SK-N-MC (cell line): Measurements from ENCODE around the gene HNRNPA2B1.

Experiments
- DNase-seq: peaks from one replicate; pipeline ENCODE4 v3.0.0-alpha.2; 2011; ENCODE audit warnings: low read depth, low spot score
- H3K27ac ChIP-seq: fragments of 200-600 bp; sonication (generic); 2 replicates; pipeline ENCODE4 v1.5.1; 2016; ENCODE audit warnings: mixed run types
- H3K36me3 ChIP-seq: fragments of 200-600 bp; sonication (generic); 2 replicates; pipeline ENCODE4 v1.6.1; 2017; ENCODE audit warnings: antibody characterized with exemption, low read length, mixed read lengths; ENCODE audit not compliant: insufficient read depth
- H3K4me3 ChIP-seq: fragments of 200-600 bp; sonication (generic); 2 replicates; pipeline ENCODE4 v1.5.1; 2016
- H3K9ac ChIP-seq: fragments of 200-600 bp; sonication (generic); 2 replicates; pipeline ENCODE4 v1.8.0; 2017; ENCODE audit warnings: mixed run types, mixed read lengths; ENCODE audit not compliant: insufficient read length
- H3K9me3 ChIP-seq: fragments of 200-600 bp; sonication (generic); 2 replicates; pipeline ENCODE4 v1.6.1; 2017; ENCODE audit warnings: low read depth, mild to moderate bottlenecking, antibody characterized with exemption, low read length, moderate library complexity, mixed read lengths
- EZH2 ChIP-seq: fragments of 200-600 bp; sonication (generic); IDR thresholded peaks from one replicate; pipeline ENCODE4 v1.6.1; 2017; ENCODE audit warnings: antibody characterized with exemption
- FOXP2 ChIP-seq: optimal IDR thresholded peaks from 2 replicates; pipeline ENCODE3; 2011; ENCODE audit warnings: mild to moderate bottlenecking, moderate library complexity; ENCODE audit not compliant: insufficient read depth; ENCODE audit errors: extremely low read length, control extremely low read depth
- POLR2AphosphoS5 ChIP-seq: IDR thresholded peaks from 2 replicates; pipeline ENCODE4 v1.6.1; 2012; ENCODE audit warnings: mild to moderate bottlenecking, low read depth, low read length, borderline replicate concordance

HNRNPA2B1 gene

DNA sequence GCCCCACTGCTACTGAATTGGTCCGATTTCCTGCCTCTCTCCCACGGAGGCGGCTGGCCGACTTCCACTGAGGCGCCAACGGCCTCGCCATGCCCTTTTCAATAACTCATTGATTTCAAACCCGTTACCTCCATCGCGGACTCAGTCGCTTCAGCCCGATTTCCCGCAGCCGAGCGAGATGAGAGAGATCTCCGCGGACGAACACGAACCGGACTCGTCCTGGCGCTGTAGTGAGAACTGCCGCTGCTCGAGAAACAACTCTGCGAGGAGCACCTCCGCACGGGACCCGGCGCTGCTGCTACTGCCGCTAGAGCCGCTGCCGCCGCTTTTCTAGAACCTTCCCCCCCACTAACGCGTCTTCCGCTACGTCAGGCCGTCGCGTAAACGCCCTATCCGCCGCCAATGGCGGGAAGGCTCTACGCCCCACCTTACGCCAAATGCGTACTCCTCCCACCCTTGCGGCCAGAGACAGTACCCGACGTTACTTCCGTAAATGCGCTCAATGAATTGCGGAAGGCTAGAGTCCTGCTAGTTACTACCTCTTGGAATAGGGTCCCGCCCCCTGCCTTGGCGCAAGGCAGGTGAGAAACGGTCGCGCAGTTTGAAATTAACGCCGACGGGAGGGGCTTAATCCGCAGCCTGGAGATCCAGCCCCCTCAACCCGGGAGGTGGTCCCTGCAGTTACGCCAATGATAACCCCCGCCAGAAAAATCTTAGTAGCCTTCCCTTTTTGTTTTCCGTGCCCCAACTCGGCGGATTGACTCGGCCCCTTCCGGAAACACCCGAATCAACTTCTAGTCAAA is at the start of gene HNRNPA2B1:
Gene HNRNPA2B1 (minus strand): TSS at position 303 of the 803 bp plus-strand sequence. CDS start 169 bp downstream, at position 134.
- Histone ChIP-seq H3K4me3 (peak within 1 kb of the TSS; percentile 99), H3K36me3 (peaks cover 73% of the 10 kb centered on the region), H3K9me3 (no peaks in the 10 kb centered on the region), H3K27ac (peak within 1 kb of the TSS; percentile 100), H3K9ac (peak within 1 kb of the TSS; percentile 100)
- peak; percentile 97 for DNase-seq
- TF ChIP-seq EZH2 (no peak), POLR2AphosphoS5 (peak; percentile 99)

GRCh38 chr7:26250239-26250638 is 49.7 kb upstream of the HNRNPA2B1 start:
- H3K9me3 ChIP-seq: no peaks in the 10 kb centered on the region
- H3K27ac ChIP-seq: no peak overlapping the region
- DNase-seq: no peak
- TF ChIP-seq POLR2AphosphoS5: no peak
- no peak for TF ChIP-seq FOXP2
- TF ChIP-seq EZH2: no peak
- H3K4me3 ChIP-seq: no peak overlapping the region
- H3K36me3 ChIP-seq: no peaks in the 10 kb centered on the region
- H3K9ac ChIP-seq: no peak overlapping the region

- Histone ChIP-seq H3K9ac (no peak overlapping the region), H3K36me3 (no peaks in the 10 kb centered on the region), H3K27ac (no peak overlapping the region), H3K4me3 (no peak overlapping the region), H3K9me3 (no peaks in the 10 kb centered on the region)
- TF ChIP-seq FOXP2: no peak
- TF ChIP-seq POLR2AphosphoS5: no peak
- TF ChIP-seq EZH2: no peak
- DNase-seq: no peak
Observed at GRCh38 chr7:26245150-26245549, 44.6 kb upstream of the HNRNPA2B1 start.

DNA sequence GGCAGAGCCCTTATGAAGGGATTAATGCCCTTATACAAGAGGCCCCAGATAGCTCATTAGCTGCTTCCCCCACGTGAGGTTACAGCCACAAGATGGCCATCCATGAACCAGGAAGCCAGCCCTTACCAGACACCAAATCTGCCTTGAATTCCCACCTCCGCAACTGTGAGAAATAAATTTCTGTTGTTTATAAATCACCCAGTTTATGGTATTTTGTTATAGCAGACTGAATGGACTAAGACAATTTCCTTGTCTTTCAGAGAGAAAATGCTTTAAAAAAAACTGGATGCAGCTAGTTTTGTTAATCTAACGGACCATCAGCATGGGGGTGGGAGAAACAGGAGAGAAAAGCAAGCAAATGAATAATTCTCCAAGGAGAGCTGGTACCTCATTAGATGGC is 37.5 kb upstream of the HNRNPA2B1 start:
- Histone ChIP-seq H3K4me3 (no peak overlapping the region), H3K9ac (no peak overlapping the region), H3K27ac (no peak overlapping the region), H3K36me3 (no peaks in the 10 kb centered on the region), H3K9me3 (no peaks in the 10 kb centered on the region)
- no peak for DNase-seq
- TF ChIP-seq FOXP2: no peak

DNA sequence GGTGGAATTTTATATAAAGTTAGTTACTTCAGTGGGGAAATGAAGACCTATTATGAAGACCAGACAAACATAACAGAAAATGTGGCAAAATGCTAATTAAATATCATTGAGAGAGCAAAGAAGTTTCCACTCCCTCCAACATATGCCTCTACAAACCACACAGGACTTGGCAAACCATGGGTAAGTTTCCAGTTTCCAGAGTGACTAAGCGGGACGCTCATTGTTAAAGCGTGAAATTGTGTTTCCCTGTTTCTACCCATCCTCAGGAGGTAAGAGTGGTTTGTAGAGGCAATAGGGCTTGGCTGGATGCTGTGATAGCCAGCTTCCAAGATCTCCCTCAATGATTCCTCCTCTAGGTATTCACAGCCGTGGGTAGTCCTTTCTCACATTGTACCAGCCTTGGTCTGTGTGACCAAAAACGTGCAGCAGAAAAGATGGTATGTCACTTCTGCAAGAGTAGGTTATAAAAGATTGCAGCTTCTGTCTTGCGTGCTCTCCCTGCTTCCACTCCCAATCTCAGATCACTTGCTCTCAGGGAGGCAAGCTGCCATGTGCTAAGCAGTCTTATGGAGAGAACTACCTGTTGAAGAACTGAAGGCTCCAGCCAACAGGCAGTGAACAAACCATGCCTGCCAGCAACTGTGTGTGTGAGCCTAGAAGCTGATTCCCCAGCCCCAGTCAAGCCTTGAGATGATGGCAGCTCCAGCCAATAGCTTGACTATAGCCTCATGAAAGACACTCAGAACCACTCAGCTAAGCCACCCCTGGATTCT is 36.7 kb upstream of the HNRNPA2B1 start:
- DNase-seq: no peak
- Histone ChIP-seq H3K36me3 (no peaks in the 10 kb centered on the region), H3K27ac (no peak overlapping the region), H3K4me3 (no peak overlapping the region), H3K9ac (no peak overlapping the region), H3K9me3 (no peaks in the 10 kb centered on the region)
- TF ChIP-seq POLR2AphosphoS5: no peak
- TF ChIP-seq EZH2: no peak
- no peak for TF ChIP-seq FOXP2

DNA sequence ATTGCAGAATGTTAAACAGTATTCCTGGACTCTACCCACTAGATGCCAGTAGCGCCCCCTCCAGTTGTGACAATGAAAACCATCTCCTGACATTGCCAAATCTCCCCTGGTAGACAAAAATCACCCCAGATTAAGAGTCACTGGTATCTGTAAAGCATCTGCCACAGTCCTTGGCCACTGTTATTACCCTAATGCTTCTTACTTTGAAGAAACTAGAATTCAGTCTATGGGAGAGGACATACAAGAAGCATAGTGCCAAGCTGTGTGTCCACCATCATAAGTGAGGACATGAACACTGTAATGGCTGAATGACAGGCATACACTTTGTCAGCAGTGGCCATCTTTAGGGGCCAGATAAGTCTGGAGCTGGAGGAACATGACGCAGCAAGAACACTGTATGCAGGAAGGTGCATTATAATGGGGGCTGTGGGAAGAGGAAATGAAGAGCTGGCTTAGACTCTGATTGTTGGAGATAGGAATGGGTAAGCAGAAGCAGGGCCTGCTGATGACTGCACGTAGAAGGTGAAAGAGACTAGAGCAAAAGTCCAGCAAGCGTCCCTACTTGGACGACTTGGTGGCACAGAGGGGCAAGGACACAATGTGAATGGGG is 33.5 kb upstream of the HNRNPA2B1 start:
- H3K9me3 ChIP-seq: no peaks in the 10 kb centered on the region
- H3K27ac ChIP-seq: no peak overlapping the region
- no peaks in the 10 kb centered on the region for H3K36me3 ChIP-seq
- no peak overlapping the region for H3K9ac ChIP-seq
- TF ChIP-seq POLR2AphosphoS5: no peak
- no peak for TF ChIP-seq EZH2
- no peak overlapping the region for H3K4me3 ChIP-seq
- no peak for DNase-seq

DNA sequence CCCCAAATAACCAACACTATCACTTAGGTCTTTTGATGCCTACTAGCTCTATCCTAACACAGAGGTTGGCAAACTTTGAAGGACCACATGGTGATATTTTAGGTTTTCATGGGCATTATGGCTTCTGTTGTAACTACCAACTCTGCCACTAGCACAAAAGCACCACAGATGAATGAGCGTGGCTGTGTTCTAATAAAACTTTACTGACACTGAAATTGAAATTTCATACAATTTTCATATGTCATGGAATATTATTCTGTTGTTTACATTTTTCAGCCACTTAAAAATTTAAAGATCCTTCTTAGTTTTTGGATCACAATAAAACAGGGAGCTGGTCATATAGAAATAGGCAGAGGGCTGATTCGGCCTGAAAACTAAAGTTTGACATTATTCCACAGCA is 27.4 kb upstream of the HNRNPA2B1 start:
- no peak for DNase-seq
- Histone ChIP-seq H3K9ac (no peak overlapping the region), H3K36me3 (no peaks in the 10 kb centered on the region), H3K4me3 (no peak overlapping the region), H3K27ac (no peak overlapping the region), H3K9me3 (no peaks in the 10 kb centered on the region)
- TF ChIP-seq POLR2AphosphoS5 (no peak), EZH2 (no peak), FOXP2 (no peak)

DNA sequence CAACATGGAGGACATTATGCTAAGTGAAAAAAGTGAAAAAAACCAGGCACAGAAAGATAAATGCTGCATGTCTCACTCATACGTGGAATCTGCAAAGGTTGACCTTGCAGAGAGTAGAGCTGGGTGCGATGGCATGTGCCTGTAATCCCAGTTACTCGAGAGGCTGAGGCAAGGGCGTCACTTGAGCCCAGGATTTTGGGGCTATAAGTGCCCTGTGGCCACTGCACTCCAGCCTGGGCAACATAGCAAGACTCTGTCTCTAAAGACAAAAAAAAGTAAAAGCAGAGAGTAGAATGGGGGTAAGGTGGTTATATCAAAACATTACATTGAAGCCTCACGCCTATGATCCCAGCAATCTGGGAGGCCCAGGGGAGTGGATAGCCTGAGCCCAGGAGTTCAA is 23.8 kb upstream of the HNRNPA2B1 start:
- DNase-seq: no peak
- TF ChIP-seq FOXP2: no peak
- no peak for TF ChIP-seq POLR2AphosphoS5
- TF ChIP-seq EZH2: no peak

More for the DNA sequence above, 23.8 kb upstream of the HNRNPA2B1 start:
- Histone ChIP-seq H3K36me3 (no peaks in the 10 kb centered on the region), H3K9ac (no peak overlapping the region), H3K9me3 (no peaks in the 10 kb centered on the region), H3K27ac (no peak overlapping the region), H3K4me3 (no peak overlapping the region)
